HL-60/S4 treated with retinoic acid at 250 ng/mL for 4 days and 3 days (cell line): Measurements from ENCODE around the gene PDE8A.
"Not testable (repeated sequence)": the region's sequence is repeated elsewhere in the genome, so short reads cannot be mapped to it uniquely, and the experiment has no call there.

Experiments
- in situ Hi-C: fragments of 300-500 bp; cut with MboI; formaldehyde crosslinking; loops from 2 replicates; pipeline ENCODE4 v1.7.0; 2022; ENCODE audit warnings: low sequenced_read_pairs

PDE8A gene

DNA sequence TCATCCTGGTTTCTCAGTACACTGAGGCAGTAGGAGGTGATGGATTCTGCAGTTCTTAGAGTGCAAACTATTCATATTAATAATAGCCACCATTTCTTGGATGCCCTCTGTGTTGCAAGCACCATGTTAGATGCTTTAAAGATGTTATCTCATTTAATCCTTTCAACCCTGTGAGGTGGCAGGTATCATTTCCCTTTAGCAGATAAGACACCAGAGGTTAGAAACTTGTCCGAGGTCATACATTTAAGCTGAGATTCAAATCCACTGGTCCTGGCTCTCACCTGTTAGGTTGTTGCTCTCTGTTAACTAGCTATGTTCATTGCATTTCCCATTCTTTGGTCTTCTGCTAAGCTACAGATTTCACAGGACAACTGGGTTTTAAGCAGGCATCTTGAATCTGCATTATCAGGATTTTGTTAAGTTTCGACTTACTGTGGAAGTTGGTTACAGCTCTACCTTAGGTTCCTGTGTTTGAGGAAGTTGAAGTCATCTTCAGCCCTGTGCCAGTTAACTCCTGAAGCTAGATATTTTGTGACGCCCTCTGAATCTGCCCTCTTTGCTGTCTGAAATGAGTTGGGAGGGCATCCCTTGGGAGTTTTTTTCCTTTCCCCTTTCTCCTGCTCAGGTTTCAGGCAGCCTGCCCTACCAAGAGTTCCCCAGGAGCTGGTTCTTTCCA, 6.4 kb downstream of the PDE8A start:
- in situ Hi-C loops, result no loop called here

DNA sequence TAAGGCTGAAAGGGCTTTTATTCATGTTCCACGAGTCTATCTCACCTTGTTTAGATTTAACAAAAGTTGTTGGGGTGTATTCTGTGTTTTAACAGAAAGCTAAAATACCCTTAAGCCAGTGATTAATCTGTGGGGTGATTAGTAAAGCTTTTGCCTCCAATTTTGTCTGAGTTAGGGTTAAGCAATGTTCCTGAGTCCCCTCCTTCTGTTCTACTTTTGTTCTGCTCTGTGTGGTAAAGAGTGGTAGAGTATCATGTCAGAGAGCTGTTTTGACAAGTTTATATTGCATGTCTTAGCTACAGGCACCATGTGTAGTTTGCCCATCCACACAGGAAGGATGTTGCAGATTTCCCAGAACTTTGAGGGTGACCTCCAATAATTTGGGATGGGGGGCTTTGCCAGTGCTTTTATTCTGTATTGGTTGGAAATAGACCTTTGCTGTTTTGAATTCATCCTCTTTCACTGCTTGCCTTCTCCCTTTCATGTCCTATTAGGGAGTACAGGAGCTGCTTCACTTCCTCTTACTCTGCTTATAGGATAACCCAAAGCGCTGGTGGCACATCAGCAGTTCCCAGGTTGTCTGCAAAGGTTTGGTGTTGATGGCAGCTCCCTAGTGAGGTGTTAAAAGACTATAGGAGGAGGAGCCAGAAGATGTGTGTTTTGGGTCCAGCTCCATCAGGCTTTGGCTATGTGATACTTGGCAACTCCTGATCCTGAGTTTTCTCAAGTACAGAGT, 7.4 kb downstream of the PDE8A start:
- in situ Hi-C loops, result no loop called here

DNA sequence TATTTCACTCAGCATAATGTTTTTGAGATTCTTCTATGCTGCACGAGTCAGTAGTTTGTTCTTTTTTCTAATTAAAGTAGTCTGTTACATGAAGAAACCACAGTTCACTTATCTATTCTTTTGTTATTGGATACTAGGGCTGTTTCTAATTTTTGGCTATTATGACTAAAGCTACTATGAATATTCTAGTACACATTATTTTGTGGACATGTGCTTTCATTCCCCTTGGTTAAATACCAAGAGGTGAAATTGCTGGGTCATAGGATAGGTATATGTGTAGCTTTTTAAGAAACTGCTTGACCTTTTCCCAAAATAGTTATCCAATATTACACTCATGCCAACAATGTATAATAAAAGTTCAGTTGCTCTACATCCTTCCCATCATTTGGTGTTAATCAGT, 8.9 kb downstream of the PDE8A start:
- in situ Hi-C loops, result no loop called here

GRCh38 chr15:84991014-84991712, 9.5 kb downstream of the PDE8A start:
- in situ Hi-C loops, result no loop called here

GRCh38 chr15:84992157-84992944, 10.7 kb downstream of the PDE8A start:
- in situ Hi-C loops, result no loop called here

GRCh38 chr15:84996055-84996454, 14.4 kb downstream of the PDE8A start:
- in situ Hi-C loops, result no loop called here

DNA sequence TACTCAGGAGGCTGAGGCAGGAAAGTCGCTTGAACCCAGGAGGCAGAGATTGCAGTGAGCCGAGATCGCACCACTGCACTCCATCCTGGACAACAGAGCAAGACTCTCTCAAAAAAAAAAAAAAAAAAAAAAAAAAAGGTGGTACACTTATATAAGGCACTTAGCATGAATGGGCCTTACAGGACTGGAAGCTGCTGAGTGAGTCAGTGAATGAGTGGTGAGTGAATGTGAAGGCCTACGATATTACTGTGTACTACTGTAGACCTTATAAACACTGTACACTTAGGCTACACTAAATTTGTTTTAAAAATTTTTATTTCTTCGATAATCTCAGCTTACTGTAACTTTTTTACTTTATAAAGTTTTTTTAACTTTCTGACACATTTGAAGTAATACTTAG, 15.1 kb downstream of the PDE8A start:
- in situ Hi-C loops, result not testable (repeated sequence)

DNA sequence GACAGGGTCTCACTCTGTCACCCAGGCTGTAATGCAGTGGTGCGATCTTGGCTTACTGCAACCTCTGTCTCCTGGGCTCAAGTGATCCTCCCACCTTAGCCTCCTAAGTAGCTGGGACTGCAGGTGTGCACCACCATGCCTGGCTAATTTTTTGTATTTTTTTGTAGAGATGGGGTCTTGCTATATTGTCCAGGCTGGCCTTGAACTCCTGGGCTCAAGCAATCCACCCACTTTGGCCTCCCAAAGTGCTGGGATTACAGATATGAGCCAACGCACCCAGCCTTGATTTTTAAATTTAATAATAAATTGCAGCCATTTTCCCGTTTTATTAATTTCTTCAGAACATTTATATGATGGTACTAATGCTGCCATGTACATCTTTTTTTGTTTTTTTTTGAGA, 15.6 kb downstream of the PDE8A start:
- in situ Hi-C loops, result not testable (repeated sequence)

GRCh38 chr15:85000189-85000864, 18.7 kb downstream of the PDE8A start:
- in situ Hi-C loops, result no loop called here

DNA sequence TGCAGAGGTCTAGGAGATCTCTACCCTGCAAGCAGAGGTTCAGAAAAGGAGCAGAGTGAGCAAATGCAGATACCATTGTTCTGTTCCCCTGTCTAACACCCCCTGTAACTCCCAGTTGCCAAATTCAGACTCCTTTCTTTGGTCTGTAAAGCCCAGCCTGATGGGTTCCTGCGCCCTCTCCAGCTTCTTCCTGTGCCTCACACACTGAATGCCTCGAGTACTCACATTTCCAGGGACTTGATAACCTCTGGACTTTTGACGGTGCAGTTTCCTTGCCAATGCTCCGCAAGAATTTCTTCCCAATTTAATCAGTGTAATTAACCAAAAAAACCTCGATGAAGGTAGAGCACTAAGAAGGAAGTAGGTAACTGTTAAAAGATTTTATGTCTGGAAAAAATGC, 19.3 kb downstream of the PDE8A start:
- in situ Hi-C loops, result no loop called here

- in situ Hi-C loops, result no loop called here
These were observed 20.9 kb downstream of the PDE8A start for GRCh38 chr15:85002517-85002916.

- in situ Hi-C loops, result no loop called here
These were observed 22.1 kb downstream of the PDE8A start for GRCh38 chr15:85003593-85004312.

DNA sequence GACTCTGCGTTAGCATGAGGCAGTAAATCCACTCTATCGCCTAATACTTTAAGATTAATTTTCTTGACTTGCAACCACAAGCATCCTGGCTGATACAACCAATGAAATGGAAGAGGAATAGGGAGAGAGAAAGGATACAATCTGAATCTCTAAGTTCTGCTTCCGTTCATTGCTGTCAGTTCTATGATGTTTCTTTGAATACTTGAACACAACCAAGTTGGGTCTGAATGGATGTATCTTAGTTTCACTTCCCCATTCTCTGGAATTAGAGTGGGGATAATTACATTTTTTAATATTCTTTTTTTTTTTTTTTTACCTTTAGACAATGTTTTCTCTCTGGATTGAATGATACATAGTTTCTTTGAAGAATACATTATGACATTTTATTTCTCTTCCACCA, 22.9 kb downstream of the PDE8A start:
- in situ Hi-C loops, result no loop called here

GRCh38 chr15:85005319-85005718, 23.7 kb downstream of the PDE8A start:
- in situ Hi-C loops, result no loop called here

DNA sequence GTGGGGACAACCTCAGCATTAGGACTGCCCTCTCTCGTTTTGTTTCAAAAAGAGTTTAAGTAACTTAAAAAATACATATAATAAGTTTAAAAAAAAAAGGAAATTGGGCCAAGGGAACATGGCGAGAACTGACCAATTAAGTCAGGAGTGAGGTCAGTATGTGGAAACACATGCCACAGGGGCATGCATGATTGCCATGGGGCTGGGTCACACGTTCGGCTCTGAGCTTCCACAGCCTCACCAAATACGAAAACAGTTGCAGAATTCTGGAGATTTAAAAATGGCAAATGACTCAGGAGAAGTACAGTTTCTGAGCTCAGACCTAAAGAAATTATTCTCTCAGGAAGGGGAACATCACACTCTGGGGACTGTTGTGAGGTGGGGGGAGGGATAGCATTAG, 24.1 kb downstream of the PDE8A start:
- in situ Hi-C loops, result no loop called here

DNA sequence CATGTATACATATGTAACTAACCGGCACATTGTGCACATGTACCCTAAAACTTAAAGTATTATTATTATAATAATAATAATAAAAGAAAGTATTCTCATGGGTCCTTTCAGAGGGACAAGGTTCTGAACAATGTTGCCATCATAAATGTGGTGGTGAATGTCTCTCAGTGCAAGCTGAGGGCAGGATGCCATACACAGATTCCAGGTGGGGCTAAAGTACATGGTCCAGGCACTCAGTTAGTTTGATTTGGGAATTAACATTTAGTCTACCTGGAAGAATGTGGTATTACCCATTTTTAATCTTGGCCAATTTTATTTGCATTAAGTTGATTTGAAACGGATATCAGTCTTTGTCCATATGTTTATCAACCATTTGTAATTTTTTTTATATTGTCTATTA, 24.5 kb downstream of the PDE8A start:
- in situ Hi-C loops, result no loop called here

DNA sequence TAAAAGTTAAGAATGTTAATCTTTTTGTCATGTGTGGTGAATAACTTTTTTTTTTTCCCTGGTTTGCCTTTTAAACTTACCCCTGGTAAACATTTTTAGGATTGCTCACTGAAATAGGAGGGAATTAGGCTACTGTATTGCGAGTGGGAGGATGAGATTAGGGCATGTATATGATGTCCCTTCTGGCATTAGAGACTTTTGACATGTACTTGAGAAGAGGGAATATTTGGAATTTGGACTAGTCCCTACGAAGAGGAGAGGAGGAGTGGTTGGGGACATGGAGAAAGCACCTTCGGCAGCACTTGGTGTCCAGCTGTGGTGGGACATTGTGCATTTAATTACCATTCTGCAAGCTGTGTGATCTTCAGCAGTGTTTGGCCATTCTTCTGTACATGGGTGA, 25.0 kb downstream of the PDE8A start:
- in situ Hi-C loops, result no loop called here

- in situ Hi-C loops, result no loop called here
These were observed 25.5 kb downstream of the PDE8A start for GRCh38 chr15:85007137-85007536.

DNA sequence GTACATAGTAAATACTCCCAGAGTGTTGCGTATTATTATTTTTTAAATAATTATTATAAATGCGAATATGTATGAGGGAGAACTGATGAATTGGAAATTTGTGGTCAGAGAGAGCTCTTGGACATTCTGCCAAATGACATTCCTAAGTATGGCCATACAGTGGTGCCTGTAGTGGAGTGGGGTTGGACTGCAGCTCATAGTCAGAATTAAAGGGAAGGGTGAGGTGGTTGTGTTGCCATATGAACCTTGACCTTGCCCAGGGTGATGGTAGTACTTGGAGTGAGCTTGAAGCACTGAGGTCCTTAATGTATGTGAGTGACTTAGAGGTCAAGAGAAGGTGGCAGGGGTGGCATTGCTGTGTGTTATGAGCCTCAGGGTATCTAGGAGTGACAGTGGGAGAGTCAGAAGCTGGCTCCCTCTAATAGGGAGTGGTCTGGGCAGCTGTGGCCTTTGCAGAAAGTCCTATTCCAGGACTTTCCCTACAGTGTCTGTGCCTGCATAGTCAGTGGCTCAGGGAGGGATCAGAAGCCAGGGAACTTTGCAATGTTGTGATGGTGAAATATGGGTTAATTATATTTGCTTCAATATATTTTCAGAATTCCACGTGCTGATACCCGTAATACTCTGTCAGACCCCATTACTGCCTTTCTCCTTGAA, 26.2 kb downstream of the PDE8A start:
- in situ Hi-C loops, result no loop called here
